NCI-H2107 treated with DMSO at 0.1 percent for 48 hours (cell line): ENCODE measurements around the gene ALDH1A1.

Experiments
- DNase-seq: peaks from one replicate; lab custom pipeline; 2025; ENCODE audit not compliant: unreplicated experiment; lab: John Stamatoyannopoulos, UW

The ALDH1A1 gene

DNA sequence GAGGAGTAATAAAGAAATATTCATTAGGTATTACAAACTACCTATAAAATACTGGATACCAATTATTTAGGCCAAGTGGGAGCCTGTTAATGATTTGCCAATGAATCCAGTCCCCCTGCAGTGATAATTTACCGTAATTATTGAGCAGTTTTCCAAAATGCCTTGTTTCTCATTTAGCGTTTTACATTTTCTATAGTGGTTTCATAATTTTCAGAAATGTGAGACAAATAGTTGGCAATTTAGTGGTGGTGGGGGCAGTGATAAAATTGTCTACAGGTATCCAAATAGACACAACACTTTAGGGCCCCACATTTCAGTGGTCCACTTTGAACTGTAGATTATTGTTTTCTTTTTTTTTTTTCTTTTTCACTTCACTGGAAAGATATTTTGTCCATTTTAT lies 27.3 kb upstream of the ALDH1A1 start:
- DNase-seq, result no peak

DNA sequence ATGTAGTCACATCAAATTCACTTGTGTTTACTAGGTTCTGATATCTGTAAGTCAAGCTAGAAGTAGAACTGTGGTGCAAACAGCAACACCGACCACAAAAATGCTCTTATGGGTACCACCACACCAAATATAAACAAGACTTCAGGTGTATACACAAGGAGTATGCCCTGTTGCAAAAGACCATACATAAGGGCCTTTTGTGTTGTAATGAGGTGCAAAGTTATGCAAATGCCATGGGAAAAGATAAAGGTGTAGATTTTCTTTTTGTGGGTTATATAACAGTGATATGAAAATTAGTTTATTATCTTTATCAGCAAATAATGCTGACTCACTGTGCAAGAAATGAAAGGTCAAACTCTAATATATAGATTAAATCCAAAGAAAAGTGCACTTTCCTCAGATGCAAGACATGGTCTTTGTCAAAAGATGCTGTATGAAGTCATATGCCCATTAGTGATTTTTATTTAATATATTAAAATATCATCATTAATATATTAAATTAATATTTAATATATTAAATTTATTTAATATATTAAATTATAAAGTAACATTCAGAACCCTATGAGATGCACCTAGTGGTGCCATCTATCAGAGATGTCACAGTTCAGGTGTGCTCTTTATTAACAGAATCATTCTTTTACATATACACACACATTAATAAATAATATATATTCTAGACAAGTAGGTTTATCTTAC lies 26.7 kb upstream of the ALDH1A1 start:
- DNase-seq, result no peak

DNA sequence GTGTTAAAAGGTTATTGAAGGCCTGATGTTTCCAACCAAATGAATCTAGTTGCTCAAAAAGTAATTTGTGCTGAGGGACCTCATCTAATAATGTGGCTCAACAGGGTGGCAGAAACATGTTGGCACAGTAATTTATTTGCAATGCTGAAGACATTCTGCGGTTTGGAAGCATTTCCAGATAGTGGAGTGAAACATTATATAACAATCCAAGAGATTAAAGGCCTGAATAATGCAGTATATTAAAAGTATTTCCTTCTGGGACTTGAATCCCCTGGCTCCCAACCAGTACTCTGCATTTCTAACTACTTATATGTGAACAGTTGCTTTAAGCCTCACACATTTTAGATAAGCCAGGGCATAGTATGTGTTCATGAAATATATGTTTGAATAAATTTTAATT lies 25.9 kb upstream of the ALDH1A1 start:
- no peak for DNase-seq

DNA sequence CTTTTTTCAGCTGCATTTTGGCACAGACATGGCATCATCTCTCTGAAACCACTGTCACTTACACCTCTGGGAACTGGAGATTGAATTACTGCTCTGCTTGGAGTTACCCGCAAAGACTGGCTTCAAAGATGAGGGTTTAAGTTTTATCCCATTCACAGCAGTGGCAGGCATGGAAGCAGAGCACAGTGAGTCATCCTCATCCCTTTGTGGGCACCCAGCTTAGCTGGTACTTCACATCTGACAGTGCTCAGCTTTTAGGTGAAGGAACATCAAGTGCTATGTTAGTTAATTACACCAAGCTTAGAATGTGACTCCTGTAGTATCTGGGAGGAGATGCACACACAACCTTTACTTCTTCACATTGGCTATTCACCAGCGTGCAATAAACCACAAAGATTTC lies 24.8 kb upstream of the ALDH1A1 start:
- no peak for DNase-seq

DNA sequence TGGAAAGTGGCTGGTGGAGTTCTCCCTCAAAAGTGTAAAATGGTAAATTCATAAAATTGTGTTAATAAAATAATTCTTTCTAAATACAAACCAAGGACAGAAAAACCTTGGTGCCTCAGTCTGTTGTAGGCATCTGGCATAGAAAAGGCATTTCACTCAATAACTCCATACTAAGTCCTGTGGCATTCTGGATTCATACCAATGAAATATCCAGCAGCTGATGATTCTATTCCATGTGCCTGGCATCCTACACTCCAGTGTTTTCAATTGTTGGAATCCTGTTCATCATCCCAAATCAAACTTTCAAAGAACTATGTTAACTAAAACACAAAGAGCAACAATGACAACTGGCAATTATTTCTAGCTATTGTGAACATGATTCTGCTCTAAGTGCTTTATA lies 21.6 kb upstream of the ALDH1A1 start:
- DNase-seq, result no peak

DNA sequence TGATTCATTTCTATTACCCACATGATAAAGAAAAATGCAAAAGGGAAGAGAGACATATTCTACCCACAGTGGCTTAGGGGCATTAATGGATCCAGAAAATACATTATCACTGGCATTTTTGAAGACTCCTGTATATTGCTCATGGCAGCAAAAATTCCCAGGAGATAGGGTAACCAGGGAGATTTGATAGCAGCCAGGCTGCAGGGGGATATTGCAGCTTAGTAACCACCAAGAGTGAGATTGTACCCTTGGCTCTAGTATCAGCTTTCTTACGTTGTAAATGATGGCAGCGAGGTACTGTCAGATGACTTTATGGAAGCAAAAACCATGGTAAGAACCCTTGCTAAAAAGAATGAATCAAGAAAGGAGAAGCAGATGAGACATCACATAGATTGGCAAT lies 19.8 kb upstream of the ALDH1A1 start:
- DNase-seq, result no peak

DNA sequence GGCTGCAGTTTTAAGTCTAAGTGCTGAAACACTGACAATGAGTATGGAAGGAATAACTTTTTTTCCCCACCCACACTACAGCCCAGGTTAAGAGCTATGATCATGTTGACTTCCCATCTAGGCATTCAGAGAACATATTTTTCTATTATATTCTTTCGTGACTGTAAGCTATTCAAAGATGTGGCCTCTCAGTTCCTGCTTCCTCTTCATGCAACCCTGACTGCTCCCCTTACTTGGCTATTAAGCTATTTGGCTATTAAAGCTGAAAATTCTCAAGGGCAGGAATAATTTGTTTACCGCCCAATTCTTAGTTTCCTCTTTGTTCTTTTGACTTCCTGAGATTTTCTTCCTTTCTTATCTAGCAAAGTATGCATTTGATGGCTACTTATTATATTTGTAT lies 18.6 kb upstream of the ALDH1A1 start:
- DNase-seq, result no peak

DNA sequence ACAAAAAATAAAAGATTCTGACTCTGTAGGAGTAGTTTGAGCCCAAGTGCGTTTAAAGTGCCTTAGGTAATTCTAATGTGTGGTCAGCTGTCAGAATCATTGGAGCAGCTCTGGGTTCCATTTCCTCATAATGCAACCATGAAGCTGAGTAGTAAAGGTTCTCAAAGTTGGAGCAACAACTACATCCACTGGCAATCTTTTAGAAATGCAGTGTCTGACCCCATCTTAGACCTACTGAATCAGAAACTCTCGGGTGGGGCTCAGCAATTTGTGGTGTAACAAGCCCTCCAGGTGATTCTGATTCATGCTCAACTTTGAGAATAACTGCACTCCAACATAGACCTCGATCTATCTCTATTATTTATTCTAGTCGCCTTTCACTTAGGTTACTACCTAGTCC lies 7.6 kb upstream of the ALDH1A1 start:
- DNase-seq, result no peak

DNA sequence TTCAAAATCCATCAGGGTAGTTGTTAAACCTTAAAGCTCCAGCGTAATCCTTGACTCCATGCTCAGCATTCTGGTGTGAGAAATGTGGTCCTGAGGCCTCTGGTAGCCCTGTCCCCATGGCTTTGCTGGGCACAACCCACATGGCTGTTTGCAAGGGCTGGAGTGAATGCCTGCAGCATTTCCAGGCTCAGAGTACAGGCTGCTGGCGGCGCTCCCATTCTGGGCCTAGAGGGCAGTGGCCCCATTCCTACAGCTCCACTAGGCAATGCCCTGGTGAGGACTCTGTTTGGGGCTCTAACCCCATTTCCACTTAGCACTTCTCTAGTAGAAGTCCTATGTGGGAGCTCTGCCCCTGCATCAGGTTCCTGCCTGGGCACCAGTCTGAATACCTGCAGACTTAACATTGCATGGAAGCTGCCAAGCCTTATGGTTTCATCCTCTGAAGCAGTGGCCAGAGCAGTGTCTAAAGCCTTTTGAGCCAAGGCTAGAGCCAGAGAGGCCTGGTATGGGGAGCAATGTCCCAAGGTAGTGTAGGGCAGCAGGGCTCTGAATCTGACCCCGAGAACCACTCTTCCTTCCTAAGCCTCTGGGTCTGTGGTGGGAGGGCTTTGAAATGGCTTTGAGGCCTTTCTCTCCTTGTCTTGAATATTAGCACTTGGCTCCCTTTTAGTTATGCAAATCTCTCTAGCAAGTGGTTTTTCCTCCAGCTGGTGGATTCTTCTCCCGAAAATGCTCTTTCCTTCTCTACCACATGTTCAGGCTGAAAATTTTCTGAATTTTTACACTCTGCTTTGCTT lies 5.8 kb upstream of the ALDH1A1 start:
- no peak for DNase-seq

DNA sequence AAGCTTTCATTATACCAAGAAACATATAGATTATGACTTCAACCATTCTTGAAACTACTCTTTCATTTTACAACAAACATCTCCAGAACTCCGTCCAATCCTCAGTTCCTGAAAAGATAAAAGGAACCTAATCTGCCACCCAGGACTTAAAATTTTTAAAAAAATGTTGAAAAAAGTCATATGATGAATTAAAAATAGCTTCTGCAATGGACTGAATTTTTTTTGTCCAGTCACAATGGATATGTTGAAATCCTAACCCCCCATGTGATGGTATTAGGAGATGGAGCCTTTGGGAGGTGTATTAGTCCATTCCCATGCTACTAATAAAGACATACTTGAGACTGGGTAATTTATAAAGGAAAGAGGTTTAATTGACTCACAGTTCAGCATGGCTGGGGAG lies 2.7 kb upstream of the ALDH1A1 start:
- DNase-seq, result no peak

DNA sequence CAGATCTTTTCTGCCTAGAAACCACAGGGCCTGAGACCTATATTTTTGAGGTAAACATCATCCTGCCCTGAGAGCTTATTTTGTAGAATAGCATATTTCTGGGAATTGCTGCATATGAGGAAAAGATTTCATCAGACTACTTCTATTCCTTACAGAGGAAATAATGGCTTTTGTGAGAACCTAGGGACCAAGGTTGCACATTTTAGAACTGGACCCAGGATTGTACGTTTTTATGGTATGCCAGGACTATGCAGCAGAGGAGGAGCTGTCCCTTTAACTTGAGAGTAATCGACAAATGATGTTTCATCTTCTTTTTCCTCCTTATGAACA lies 2.2 kb upstream of the ALDH1A1 start:
- DNase-seq, result no peak

DNA sequence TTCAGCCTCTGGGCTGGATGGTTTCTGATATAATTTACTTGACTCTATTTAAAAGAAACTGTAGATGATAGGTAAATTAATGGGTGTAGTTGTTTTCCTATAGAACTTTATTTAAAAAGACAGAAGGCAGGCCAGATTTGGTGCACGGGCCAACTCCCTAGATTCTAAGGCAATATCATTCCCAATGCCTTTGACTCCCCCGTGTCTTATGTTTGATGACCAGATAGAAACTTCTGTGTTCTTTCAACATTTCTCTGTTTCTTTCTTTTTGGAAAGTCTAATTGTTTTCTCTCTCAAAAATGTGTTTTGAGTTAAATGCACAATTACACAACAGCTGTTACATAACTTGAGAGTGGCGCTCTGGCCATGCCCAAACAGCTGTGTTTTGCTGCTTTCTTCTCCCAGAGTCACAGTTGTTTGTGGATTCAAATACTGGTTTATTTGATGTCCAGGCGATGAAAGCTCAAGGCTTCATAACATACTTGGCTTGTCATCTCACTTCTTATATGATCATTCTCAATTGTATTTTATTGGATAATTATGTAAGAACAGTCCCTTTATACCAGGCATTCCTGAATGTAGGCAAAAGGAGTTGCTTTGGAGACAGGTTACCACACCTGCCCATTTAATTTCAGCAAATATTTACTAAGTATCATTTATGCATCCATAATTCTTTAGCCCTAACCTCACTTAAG lies 1.7 kb upstream of the ALDH1A1 start:
- DNase-seq, result no peak

DNA sequence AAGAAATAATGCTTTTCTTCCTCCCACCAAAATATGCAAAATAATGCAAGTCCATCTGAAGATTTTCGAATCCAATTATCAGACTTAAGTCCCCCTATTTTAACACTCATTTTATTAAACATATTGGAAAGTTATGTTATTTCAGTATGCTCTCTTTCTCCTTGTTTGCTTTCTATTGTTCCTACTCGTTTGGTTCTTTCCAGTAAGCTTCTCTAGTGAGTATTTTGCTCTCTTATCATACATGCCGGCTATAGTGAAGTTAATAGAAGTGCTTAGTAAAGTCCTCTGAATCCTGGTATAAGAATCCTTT lies 517 bp downstream of the ALDH1A1 start:
- no peak for DNase-seq

DNA sequence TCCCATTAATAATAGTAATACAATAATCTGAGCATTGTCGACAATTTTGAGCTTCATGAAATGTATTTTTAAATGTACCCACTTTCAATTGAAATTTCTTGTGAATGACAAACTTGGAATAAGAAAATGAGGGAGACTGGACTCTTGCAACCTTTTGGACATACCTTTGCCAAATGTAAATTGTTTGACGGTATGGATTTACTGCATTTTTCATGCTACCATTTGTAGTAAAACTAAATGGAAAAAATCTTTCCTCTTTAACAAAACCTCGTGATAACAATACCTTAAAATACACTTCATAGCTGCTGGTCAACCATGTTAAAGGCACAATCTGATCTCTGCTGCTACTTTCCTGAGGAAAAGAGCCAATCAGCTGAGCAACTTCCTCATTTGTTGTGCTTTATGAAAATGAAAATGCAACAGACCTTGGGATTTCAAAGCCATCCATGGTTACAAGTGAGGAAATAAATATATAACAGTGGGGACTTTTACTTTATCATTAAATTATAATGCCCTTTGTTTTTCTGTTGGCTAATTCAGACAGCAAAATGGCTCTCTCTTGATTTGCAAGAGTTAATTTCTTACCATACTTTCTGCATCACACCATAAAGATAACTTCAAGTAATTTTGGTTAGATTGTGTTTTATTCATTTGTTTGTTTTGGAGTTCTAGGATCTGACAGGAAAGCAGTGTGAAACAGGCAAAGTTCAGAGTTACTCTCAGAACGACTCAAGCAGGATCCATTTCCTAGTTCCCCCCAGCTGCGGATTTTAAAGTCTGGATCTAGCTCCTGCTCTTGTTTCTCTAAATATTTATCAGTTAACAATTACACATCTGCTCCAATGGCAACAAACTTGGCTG lies 1.1 kb downstream of the ALDH1A1 start:
- DNase-seq, result no peak

DNA sequence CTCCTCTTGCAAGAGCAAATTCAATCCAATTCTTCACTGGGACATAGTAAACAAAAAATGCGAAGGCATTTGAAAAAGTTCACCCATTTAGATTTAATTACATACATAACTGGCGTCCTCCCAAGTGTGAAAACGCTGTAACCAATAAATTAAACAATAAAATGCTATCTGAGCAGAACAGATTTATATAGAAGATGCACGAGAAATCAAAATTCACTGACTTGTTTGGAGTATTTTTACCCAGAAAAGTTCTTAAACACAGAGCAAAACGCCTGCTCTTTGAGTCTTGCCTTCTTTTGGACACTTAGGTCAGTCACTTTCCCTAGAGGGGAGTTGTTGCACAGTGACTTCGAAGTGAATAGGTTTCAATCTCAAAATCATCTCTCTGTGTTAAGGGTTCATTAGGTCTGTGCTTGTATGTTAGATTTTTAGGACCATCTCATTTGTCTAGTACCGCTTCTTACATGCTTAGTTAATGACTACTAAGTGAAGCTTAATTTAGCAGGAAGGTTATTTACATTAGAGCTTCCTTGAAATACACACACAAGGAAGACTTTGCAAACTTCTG lies 1.9 kb downstream of the ALDH1A1 start:
- no peak for DNase-seq

DNA sequence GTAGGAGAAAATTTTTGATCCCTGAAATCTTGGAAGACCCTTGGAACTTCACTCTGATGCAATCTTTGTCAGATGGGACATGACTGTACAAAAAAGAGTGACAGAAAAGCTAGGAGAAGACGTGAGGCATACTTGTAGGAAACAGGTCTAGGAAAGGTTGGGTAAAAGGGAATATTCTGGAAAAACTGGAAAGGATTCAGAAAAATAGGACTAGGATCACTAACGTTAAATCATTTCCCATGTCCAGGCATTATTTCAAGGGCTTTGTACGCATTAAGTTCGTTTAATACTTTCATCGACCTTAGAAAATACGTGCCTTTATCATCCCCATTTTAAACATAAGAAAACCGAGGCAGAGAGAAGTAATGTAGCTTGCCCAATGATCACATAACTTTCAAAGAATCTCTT lies 2.9 kb downstream of the ALDH1A1 start:
- DNase-seq, result no peak

DNA sequence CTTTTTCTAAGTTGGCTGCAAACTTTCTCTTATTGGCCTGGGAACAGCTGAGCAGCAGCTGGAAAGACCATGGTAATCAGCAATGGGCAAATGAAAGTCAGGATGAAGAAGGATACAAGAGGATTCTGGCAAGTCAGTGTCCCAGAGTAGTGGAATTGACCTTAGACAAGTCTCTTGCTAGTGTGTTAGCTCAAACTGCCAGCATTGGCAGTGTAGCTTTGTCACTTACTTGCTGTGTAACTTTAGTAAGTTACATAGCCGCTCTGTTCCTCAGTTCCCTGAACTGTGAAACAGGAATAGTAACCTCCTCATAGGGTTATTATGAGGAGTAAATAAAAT lies 3.6 kb downstream of the ALDH1A1 start:
- no peak for DNase-seq

DNA sequence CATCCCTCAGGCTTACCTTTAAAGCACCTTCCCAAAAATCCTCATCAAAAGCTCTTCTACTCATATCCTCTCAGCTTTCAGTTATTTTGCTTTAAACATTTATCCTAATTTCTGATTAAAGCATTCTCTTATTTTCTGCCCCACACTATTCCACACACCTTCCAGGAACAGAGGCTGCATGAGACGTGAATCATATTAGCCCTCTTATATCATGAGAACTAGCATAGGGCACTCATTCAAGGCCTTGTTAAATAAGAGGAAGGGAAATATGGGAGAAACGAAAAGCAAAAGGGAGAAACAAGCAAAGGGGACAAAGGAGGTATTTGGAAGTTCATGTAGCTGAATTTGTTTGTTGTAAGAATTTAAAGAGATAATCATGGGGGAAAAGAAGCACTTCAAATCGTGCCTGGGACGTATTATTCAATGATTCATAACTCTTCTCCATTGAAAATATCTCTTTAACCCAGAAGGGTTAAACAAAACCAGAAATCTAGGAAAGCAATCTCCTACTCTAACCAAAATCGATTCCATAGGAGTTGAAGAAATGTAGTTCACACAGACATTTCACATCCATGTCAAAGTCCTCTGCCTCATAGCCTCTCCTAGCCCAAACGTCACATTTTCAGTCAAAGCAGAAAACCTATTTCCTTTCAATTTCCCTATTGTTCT lies 4.1 kb downstream of the ALDH1A1 start:
- DNase-seq, result no peak

DNA sequence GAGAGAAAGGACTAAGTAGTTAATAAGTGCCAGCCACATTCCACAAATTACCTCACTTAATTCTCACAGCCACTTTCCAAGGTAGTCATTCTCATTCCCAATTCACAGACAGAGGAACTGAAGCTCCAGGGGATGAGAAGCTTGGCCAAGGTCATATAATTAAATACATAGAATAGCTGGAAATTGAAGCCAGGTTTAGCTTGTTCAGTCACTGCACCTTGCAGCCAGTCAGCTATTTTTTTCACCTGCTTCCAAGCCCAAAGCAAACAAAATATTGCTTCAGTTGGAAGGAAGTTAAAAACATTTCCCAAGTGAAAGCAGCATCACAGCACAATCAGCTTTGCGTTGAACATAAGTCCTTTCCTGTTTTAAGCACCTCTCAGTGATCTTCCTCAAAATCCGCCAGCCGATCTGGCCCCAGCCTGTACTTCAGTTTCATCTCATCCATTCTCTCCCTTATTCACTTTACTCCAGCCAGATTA lies 4.8 kb downstream of the ALDH1A1 start:
- no peak for DNase-seq

DNA sequence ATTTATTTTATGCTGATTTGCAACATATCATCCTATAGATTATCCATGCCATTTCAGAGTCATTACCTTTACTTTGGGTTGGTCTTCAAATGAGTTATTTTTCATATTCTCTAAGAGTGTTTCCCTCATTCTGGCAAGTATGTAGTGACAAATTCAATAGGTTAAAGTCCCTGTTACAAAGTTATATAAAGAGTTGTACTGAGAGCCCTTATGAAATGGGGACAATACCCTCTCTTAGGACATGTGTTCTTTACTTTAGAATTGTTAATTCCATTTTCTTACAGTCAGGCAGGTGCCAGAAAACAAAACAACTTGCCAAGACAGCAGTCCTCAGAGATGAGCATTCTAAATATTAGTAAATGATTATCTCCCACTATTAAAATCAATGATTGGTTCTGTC lies 6.0 kb downstream of the ALDH1A1 start:
- DNase-seq, result no peak

DNA sequence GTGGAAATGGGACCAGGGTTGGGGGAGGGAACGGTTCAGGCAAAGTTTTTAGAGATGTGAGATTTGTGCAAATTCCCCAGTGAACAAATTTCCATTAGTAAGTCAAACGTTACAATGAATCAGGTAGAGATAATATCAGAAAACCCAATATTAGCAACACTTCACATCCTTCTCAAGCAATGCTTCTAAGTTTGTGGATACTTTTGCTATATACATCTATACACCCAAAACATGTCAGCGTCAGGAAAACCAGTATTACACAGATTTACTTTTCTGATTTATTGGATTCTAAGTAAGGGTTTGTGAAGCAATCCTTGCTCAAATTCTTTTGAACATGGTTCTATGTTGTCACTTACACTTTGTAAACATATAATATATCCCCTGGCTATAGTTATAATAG lies 6.5 kb downstream of the ALDH1A1 start:
- no peak for DNase-seq
